Vagina (tissue), 2 donors: Measurements from ENCODE around the gene SERPINA3. TPM values are rescaled to one million over a fixed set of nuclear protein-coding genes. Genes with fewer than 3 reads are reported as not detected.

ENCODE experiments used
- DNase-seq, 2 donors: peaks; one replicate each; pipeline ENCODE4 v3.0.0-alpha.2; 2017; ENCODE audit errors: extremely low spot score in 2 of 2
- H3K27ac ChIP-seq: fragments of 200-600 bp; sonication (generic); one replicate; pipeline ENCODE4 v1.5.1; 2019
- H3K27me3 ChIP-seq: fragments of 200-600 bp; sonication (generic); one replicate; pipeline ENCODE4 v1.5.1; 2019
- H3K36me3 ChIP-seq, 2 donors: fragments of 200-600 bp; sonication (generic); one replicate each; pipeline ENCODE4 v1.5.1; 2017 to 2019
- H3K4me1 ChIP-seq: fragments of 200-600 bp; sonication (generic); one replicate; pipeline ENCODE4 v1.5.1; 2019
- H3K4me3 ChIP-seq, 2 donors: fragments of 200-600 bp; sonication (generic); 1 replicate in 1 of 2; 2 replicates in 1 of 2; pipeline ENCODE4 v1.5.1; 2016 to 2019
- H3K9me3 ChIP-seq: fragments of 200-600 bp; sonication (generic); one replicate; pipeline ENCODE4 v1.5.1; 2019
- CTCF ChIP-seq, 3 experiments: fragments of 450-650 bp in 2 of 3; fragments of 200-600 bp in 1 of 3; sonication (generic) in 1 of 3; IDR thresholded peaks; one replicate each; pipeline ENCODE4 v1.5.1; 2017 to 2019; ENCODE audit warnings: antibody characterized with exemption in 3 of 3, mild to moderate bottlenecking in 2 of 3, moderate library complexity in 2 of 3
- POLR2A ChIP-seq, 2 donors: fragments of 450-650 bp; IDR thresholded peaks; one replicate each; pipeline ENCODE4 v1.6.1; 2017; ENCODE audit warnings: antibody characterized with exemption in 2 of 2, mild to moderate bottlenecking in 2 of 2, moderate library complexity in 2 of 2
- POLR2AphosphoS5 ChIP-seq, 2 donors: sonication (generic); formaldehyde crosslinking; IDR thresholded peaks; one replicate each; pipeline ENCODE4 v1.9.0; 2017; ENCODE audit warnings: antibody characterized with exemption in 2 of 2, mild to moderate bottlenecking in 2 of 2, low read depth in 1 of 2; ENCODE audit not compliant: insufficient read depth in 1 of 2
- intact Hi-C: fragments of 100-400 bp; cut with DNase I; formaldehyde crosslinking; loops from one replicate; pipeline ENCODE4 v1.15.1; 2023
- total RNA-seq: library from RNA; depleted of rRNA; stranded (reverse); fragments of >200 nt; gene quantifications from one replicate; pipeline ENCODE4 v1.2.3, GENCODE V29; 2016

The SERPINA3 gene
- total RNA-seq, 1 donor from 2014 or later = 328 TPM

GRCh38 chr14:94620597-94620996 lies 8.4 kb downstream of the SERPINA3 start:
- no peaks in the 10 kb centered on the region for H3K9me3 ChIP-seq
- H3K36me3 ChIP-seq = no peaks in the 10 kb centered on the region
- no peak overlapping the region for H3K4me3 ChIP-seq
- no peak for DNase-seq
- TF ChIP-seq POLR2AphosphoS5 (IDR thresholded peaks at IDR 0.05; ENCODE audit: insufficient read depth in 1 of 2, low read depth in 1 of 2) = no peak
- no peak for TF ChIP-seq POLR2A (IDR thresholded peaks at IDR 0.05)
- intact Hi-C loops = no loop called here
- no peaks in the 10 kb centered on the region for H3K27me3 ChIP-seq
- H3K4me1 ChIP-seq = no peaks in the 10 kb centered on the region
- no peak overlapping the region for H3K27ac ChIP-seq

- no peak for DNase-seq
Observed at GRCh38 chr14:94621358-94622134, 9.4 kb downstream of the SERPINA3 start.

GRCh38 chr14:94622653-94623421 lies 10.6 kb downstream of the SERPINA3 start:
- no peaks in the 10 kb centered on the region for H3K36me3 ChIP-seq
- no peaks in the 10 kb centered on the region for H3K4me1 ChIP-seq
- H3K27me3 ChIP-seq = no peaks in the 10 kb centered on the region
- intact Hi-C loops = no loop called here
- no peaks in the 10 kb centered on the region for H3K9me3 ChIP-seq
- DNase-seq = no peak
- TF ChIP-seq CTCF (IDR thresholded peaks at IDR 0.05) (no peak), POLR2AphosphoS5 (IDR thresholded peaks at IDR 0.05; ENCODE audit: insufficient read depth in 1 of 2, low read depth in 1 of 2) (no peak), POLR2A (IDR thresholded peaks at IDR 0.05) (no peak)
- no peak overlapping the region for H3K4me3 ChIP-seq
- H3K27ac ChIP-seq = no peak overlapping the region

More at GRCh38 chr14:94621358-94622134, 9.4 kb downstream of the SERPINA3 start:
- Histone ChIP-seq H3K4me3 (no peak overlapping the region), H3K27ac (no peak overlapping the region), H3K36me3 (no peaks in the 10 kb centered on the region), H3K9me3 (no peaks in the 10 kb centered on the region), H3K4me1 (no peaks in the 10 kb centered on the region), H3K27me3 (no peaks in the 10 kb centered on the region)
- intact Hi-C loops = no loop called here
- TF ChIP-seq POLR2A (IDR thresholded peaks at IDR 0.05) (no peak), POLR2AphosphoS5 (IDR thresholded peaks at IDR 0.05; ENCODE audit: insufficient read depth in 1 of 2, low read depth in 1 of 2) (no peak), CTCF (IDR thresholded peaks at IDR 0.05) (no peak)

- intact Hi-C loops = no loop called here
- Histone ChIP-seq H3K9me3 (no peaks in the 10 kb centered on the region), H3K4me3 (no peak overlapping the region), H3K27ac (no peak overlapping the region), H3K4me1 (no peaks in the 10 kb centered on the region), H3K36me3 (no peaks in the 10 kb centered on the region), H3K27me3 (no peaks in the 10 kb centered on the region)
- no peak for DNase-seq
- TF ChIP-seq POLR2AphosphoS5 (IDR thresholded peaks at IDR 0.05; ENCODE audit: insufficient read depth in 1 of 2, low read depth in 1 of 2) (no peak), CTCF (IDR thresholded peaks at IDR 0.05) (no peak), POLR2A (IDR thresholded peaks at IDR 0.05) (no peak)
Observed at GRCh38 chr14:94623422-94623809, 11.2 kb downstream of the SERPINA3 start.

GRCh38 chr14:94623856-94624499 lies 11.8 kb downstream of the SERPINA3 start:
- DNase-seq = no peak
- Histone ChIP-seq H3K4me3 (no peak overlapping the region), H3K27me3 (no peaks in the 10 kb centered on the region), H3K4me1 (no peaks in the 10 kb centered on the region), H3K9me3 (no peaks in the 10 kb centered on the region), H3K27ac (no peak overlapping the region), H3K36me3 (no peaks in the 10 kb centered on the region)
- intact Hi-C loops = no loop called here
- TF ChIP-seq POLR2AphosphoS5 (IDR thresholded peaks at IDR 0.05; ENCODE audit: insufficient read depth in 1 of 2, low read depth in 1 of 2) = no peak
- TF ChIP-seq POLR2A (IDR thresholded peaks at IDR 0.05) = no peak
- TF ChIP-seq CTCF (IDR thresholded peaks at IDR 0.05) = no peak
